CD14-positive monocyte (primary cell): ENCODE results near the gene STX8. TPM values are rescaled to one million over a fixed set of nuclear protein-coding genes. Genes with fewer than 3 reads are reported as not detected.

Source experiments
- DNase-seq, 3 donors: peaks; one replicate each; pipeline ENCODE4 v3.0.0-alpha.2; 2011 to 2022
- H2AFZ ChIP-seq: 2 replicates; pipeline ENCODE4 v1.6.0; 2012; ENCODE audit warnings: mild to moderate bottlenecking, low read depth, low read length, inconsistent platforms; ENCODE audit not compliant: insufficient read depth, poor library complexity, severe bottlenecking
- H3K27ac ChIP-seq, 2 donors: 1 replicate in 1 of 2; 2 replicates in 1 of 2; pipeline ENCODE4 v1.5.1; 2012 to 2013; ENCODE audit warnings: low read length in 2 of 2, control low read depth in 1 of 2, inconsistent platforms in 1 of 2, low read depth in 1 of 2, mild to moderate bottlenecking in 1 of 2
- H3K27me3 ChIP-seq, 2 donors: one replicate each; pipeline versions ENCODE4 v1.6.0 to v1.6.1; 2011 to 2013; ENCODE audit warnings: low read length in 2 of 2; ENCODE audit not compliant: control insufficient read depth in 2 of 2, insufficient read depth in 2 of 2
- H3K36me3 ChIP-seq, 2 donors: replicated peaks in 1 of 2; 1 replicate in 1 of 2; 2 replicates in 1 of 2; pipeline versions ENCODE4 v1.5.1 to v1.6.1; 2012 to 2013; ENCODE audit warnings: low read length in 2 of 2, control low read depth in 1 of 2, inconsistent platforms in 1 of 2, mild to moderate bottlenecking in 1 of 2; ENCODE audit not compliant: insufficient read depth in 2 of 2, control insufficient read depth in 1 of 2
- H3K4me1 ChIP-seq, 2 donors: 1 replicate in 1 of 2; 2 replicates in 1 of 2; pipeline versions ENCODE4 v1.5.1 to v1.6.1; 2012 to 2013; ENCODE audit warnings: low read length in 2 of 2, control low read depth in 1 of 2, inconsistent platforms in 1 of 2, mild to moderate bottlenecking in 1 of 2, moderate library complexity in 1 of 2; ENCODE audit not compliant: insufficient read depth in 2 of 2, control insufficient read depth in 1 of 2
- H3K4me2 ChIP-seq: replicated peaks from 2 replicates; pipeline ENCODE3; 2012; ENCODE audit warnings: low read length, moderate library complexity, mild to moderate bottlenecking; ENCODE audit not compliant: poor library complexity, severe bottlenecking; ENCODE audit errors: extremely low read depth
- H3K4me3 ChIP-seq, 3 experiments: fragments of 200-600 bp in 1 of 3; sonication (generic) in 1 of 3; replicated peaks in 1 of 3; 1 replicate in 2 of 3; 2 replicates in 1 of 3; pipeline ENCODE4 v1.5.1; 2011 to 2013; ENCODE audit warnings: low read length in 3 of 3, mild to moderate bottlenecking in 3 of 3, control low read depth in 2 of 3, low read depth in 2 of 3, inconsistent platforms in 1 of 3, moderate library complexity in 1 of 3
- H3K79me2 ChIP-seq: 2 replicates; pipeline ENCODE4 v1.6.0; 2012; ENCODE audit warnings: mild to moderate bottlenecking, control low read depth, inconsistent platforms, low read length, moderate library complexity; ENCODE audit not compliant: insufficient read depth
- H3K9ac ChIP-seq: 2 replicates; pipeline ENCODE4 v1.6.0; 2017; ENCODE audit warnings: low read length, mild to moderate bottlenecking; ENCODE audit not compliant: insufficient read depth, poor library complexity, severe bottlenecking
- H3K9me3 ChIP-seq, 2 donors: replicated peaks in 1 of 2; 1 replicate in 1 of 2; 2 replicates in 1 of 2; pipeline versions ENCODE4 v1.5.1 to v1.6.1; 2012 to 2013; ENCODE audit warnings: low read length in 2 of 2, control low read depth in 1 of 2; ENCODE audit not compliant: control insufficient read depth in 1 of 2, insufficient read depth in 1 of 2
- H4K20me1 ChIP-seq: 2 replicates; pipeline ENCODE4 v1.6.0; 2012; ENCODE audit warnings: mild to moderate bottlenecking, low read length, control low read depth, moderate library complexity; ENCODE audit not compliant: insufficient read depth
- H3K27ac Mint-ChIP-seq, 7 donors: one replicate each; pipeline ENCODE4 v1.8.0; 2020; ENCODE audit warnings: mild to moderate bottlenecking in 7 of 7, mixed read lengths in 7 of 7, moderate library complexity in 6 of 7, inconsistent platforms in 2 of 7
- H3K27me3 Mint-ChIP-seq, 3 donors: one replicate each; pipeline ENCODE4 v1.8.0; 2021 to 2022; ENCODE audit warnings: low read depth in 3 of 3, mild to moderate bottlenecking in 3 of 3, mixed read lengths in 3 of 3, moderate library complexity in 3 of 3, inconsistent platforms in 1 of 3
- H3K36me3 Mint-ChIP-seq, 2 donors: one replicate each; pipeline ENCODE4 v1.8.0; 2020; ENCODE audit warnings: mixed read lengths in 2 of 2, inconsistent platforms in 1 of 2, mild to moderate bottlenecking in 1 of 2
- H3K4me1 Mint-ChIP-seq: one replicate; pipeline ENCODE4 v1.8.0; 2020; ENCODE audit warnings: mild to moderate bottlenecking, mixed read lengths
- H3K4me3 Mint-ChIP-seq, 2 donors: one replicate each; pipeline ENCODE4 v1.8.0; 2020; ENCODE audit warnings: mild to moderate bottlenecking in 2 of 2, mixed read lengths in 2 of 2, moderate library complexity in 1 of 2
- H3K9me3 Mint-ChIP-seq, 7 donors: one replicate each; pipeline ENCODE4 v1.8.0; 2020 to 2022; ENCODE audit warnings: mixed read lengths in 7 of 7, mild to moderate bottlenecking in 6 of 7, moderate library complexity in 6 of 7, inconsistent platforms in 2 of 7
- CTCF ChIP-seq: fragments of 200-600 bp; IDR thresholded peaks from one replicate; pipeline ENCODE4 v1.8.0; 2022; ENCODE audit warnings: antibody characterized with exemption, mild to moderate bottlenecking
- WGBS: methylation state at CpG from one replicate; pipeline ENCODE4 v1.1.5; 2013; ENCODE audit warnings: missing lambda C conversion rate; ENCODE audit not compliant: insufficient coverage; 5-methylcytosine and 5-hydroxymethylcytosine counted together
- intact Hi-C, 2 donors: fragments of 100-400 bp; cut with micrococcal nuclease; formaldehyde crosslinking; loops; one replicate each; pipeline versions ENCODE4 v1.15.0 to v1.15.1; 2023
- polyA plus RNA-seq, 3 donors: library from polyadenylated mRNA; depleted of rRNA in 1 of 3; unstranded in 2 of 3; stranded (reverse) in 1 of 3; fragments of 300-500 nt in 2 of 3; fragments of >200 nt in 1 of 3; fragmentation: Illumina TruSeq in 2 of 3; gene quantifications; 1 replicate in 2 of 3; 2 replicates in 1 of 3; pipeline ENCODE4 v1.2.3, GENCODE V29; 2012 to 2021

The STX8 gene
- polyA plus RNA-seq, 3 donors, result 44.4 to 170 (median 142) TPM

GRCh38 chr17:9237053-9237410, 338.6 kb downstream of the STX8 start:
- Histone ChIP-seq H3K9me3 (no peaks in the 10 kb centered on the region), H4K20me1 (no peaks in the 10 kb centered on the region), H3K9ac (no peak overlapping the region), H2AFZ (no peak overlapping the region), H3K4me1 (peaks cover 9 to 18% of the 10 kb centered on the region in 2 donors), H3K36me3 (no peaks in the 10 kb centered on the region), H3K4me3 (no peak overlapping the region), H3K27me3 (peaks cover 4 to 42% of the 10 kb centered on the region in 2 donors), H3K79me2 (no peaks in the 10 kb centered on the region), H3K27ac (no peak overlapping the region), H3K4me2 (no peak overlapping the region)
- Mint-ChIP-seq H3K4me1 (peaks cover 18% of the 10 kb centered on the region), H3K4me3 (no peak overlapping the region), H3K9me3 (peaks cover 0 to 6% (median 0%) of the 10 kb centered on the region in 7 donors), H3K27ac (no peak overlapping the region), H3K27me3 (peaks cover 23 to 60% (median 44%) of the 10 kb centered on the region in 3 donors), H3K36me3 (no peaks in the 10 kb centered on the region)
- TF ChIP-seq CTCF, result no peak
- 38% methylated on average over 1 of the region's 3 CpGs for WGBS
- no peak for DNase-seq
- intact Hi-C loops, result no loop called here

DNA sequence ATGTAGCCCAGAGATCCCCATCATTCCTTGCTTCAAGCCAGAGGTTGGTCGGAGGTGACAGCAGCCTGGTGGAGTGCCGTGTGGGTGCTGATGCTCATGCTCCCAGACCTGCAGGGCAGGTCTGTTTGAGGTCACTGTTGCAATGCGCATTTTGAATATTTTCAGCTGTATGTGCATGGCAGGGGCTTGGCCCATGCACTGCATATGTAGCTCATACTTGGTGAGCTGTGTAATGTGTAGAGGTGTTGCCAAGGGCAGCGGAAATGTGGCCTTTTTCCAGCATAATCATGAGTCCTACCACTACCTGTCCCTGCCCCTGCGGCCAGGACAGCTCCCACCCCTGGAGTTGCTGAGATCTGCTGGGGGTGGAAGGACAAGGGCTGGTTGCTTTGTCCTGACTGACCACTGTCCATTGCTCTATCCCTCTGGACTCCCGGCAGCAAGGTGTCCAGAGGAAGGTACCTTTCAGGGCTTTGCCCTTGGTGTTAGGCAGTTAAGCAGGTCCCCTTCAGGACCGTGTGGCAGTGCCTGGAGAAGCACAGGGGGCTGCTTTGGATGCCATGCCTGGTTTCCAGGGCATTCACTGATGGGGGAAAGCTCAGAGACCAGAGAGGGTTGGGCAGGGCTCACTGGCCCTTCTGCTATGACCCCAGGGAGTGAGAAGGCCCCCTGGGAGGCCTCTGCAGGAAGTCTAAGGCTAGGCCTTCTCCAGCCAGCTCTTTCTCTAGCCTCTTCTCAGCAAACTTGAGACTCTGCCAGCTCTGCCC, 339.2 kb downstream of the STX8 start:
- intact Hi-C loops, result no loop called here
- no peak overlapping the region for H3K27ac Mint-ChIP-seq
- no peak for TF ChIP-seq CTCF

More for the DNA sequence above, 339.2 kb downstream of the STX8 start:
- peaks cover 0 to 6% (median 0%) of the 10 kb centered on the region in 7 donors for H3K9me3 Mint-ChIP-seq
- Histone ChIP-seq H3K4me3 (no peak overlapping the region), H3K9ac (no peak overlapping the region), H3K79me2 (no peaks in the 10 kb centered on the region), H4K20me1 (no peaks in the 10 kb centered on the region), H3K27ac (no peak overlapping the region), H3K36me3 (no peaks in the 10 kb centered on the region), H3K9me3 (no peaks in the 10 kb centered on the region), H3K4me1 (peaks cover 9 to 18% of the 10 kb centered on the region in 2 donors), H3K4me2 (no peak overlapping the region), H2AFZ (no peak overlapping the region), H3K27me3 (peaks cover 4 to 42% of the 10 kb centered on the region in 2 donors)
- DNase-seq, result no peak
- no peaks in the 10 kb centered on the region for H3K36me3 Mint-ChIP-seq
- 99% methylated on average over 5 of the region's 7 CpGs for WGBS
- H3K4me3 Mint-ChIP-seq, result no peak overlapping the region
- H3K27me3 Mint-ChIP-seq, result peaks cover 23 to 61% (median 46%) of the 10 kb centered on the region in 3 donors
- H3K4me1 Mint-ChIP-seq, result peaks cover 17% of the 10 kb centered on the region
